ENCODE data around the gene DNAJC15.

DNA sequence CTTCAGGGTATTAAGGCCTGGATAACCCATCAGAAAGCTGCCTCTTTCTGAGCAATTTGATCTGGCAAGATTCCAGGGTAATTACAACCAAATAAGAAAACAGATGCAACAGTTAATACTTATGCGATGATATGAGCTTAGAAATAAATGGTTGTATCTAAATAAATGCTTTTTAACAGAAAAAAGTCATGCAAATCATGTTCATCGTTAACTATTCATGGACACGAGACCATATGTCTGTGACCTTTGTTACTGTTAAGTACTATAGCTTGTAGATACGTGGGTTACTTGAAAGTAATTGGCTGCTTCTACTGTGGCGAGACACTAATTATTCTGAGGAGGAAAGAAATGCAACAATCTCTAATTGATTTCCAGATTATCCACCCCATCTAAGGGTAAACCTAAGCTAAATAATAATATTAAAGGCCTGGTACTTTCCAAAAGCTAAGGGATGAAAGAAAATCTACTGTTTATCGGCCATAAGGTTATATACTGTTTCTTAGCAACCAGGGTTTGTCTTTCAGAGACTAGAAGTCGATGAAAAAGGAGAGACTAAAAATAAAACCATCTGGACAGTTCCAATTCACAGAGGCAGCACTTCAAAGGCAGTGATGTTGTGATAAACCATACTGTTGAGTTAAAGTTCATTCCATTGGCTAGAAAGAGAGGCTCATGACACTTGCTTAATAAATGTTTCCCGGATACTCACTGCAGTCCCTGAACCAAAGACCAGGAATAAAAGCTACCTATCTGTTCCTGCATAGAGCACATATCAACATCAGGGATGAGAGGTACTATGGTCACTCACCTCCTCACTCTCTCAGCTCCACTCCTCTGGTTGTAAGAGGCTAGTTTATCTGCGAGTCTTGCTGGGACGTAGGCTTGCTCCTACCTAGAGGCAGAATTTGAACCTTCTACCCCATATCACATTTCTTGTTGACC, 32.8 kb upstream of the DNAJC15 start:
- TF ChIP-seq, protein P1, sequence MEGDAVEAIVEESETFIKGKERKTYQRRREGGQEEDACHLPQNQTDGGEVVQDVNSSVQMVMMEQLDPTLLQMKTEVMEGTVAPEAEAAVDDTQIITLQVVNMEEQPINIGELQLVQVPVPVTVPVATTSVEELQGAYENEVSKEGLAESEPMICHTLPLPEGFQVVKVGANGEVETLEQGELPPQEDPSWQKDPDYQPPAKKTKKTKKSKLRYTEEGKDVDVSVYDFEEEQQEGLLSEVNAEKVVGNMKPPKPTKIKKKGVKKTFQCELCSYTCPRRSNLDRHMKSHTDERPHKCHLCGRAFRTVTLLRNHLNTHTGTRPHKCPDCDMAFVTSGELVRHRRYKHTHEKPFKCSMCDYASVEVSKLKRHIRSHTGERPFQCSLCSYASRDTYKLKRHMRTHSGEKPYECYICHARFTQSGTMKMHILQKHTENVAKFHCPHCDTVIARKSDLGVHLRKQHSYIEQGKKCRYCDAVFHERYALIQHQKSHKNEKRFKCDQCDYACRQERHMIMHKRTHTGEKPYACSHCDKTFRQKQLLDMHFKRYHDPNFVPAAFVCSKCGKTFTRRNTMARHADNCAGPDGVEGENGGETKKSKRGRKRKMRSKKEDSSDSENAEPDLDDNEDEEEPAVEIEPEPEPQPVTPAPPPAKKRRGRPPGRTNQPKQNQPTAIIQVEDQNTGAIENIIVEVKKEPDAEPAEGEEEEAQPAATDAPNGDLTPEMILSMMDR (conservative IDR thresholded peaks at IDR 0.05; ENCODE audit: low read length) = no peak
- TF ChIP-seq EZH2phosphoT487 (IDR thresholded peaks at IDR 0.05; ENCODE audit: borderline replicate concordance) = no peak

Measured in Loucy (cell line).